Aorta (tissue), 5 donors: ENCODE data around the gene KDM2B. TPM values are rescaled to one million over a fixed set of nuclear protein-coding genes. Genes with fewer than 3 reads are reported as not detected.

Experiments
- ATAC-seq: fragments of 200-7000 bp; cut with Tn5 transposase; one replicate; pipeline ENCODE4 v1.9.1; 2022; ENCODE audit warnings: moderate library complexity; ENCODE audit not compliant: low FRiP score
- DNase-seq, 2 donors: peaks; one replicate each; pipeline ENCODE4 v3.0.0-alpha.2; 2020
- H3K27ac ChIP-seq, 2 donors: one replicate each; pipeline ENCODE4 v1.5.1; 2013; ENCODE audit warnings: low read length in 2 of 2, mild to moderate bottlenecking in 2 of 2, moderate library complexity in 2 of 2, control low read depth in 1 of 2, inconsistent platforms in 1 of 2, low read depth in 1 of 2
- H3K27me3 ChIP-seq, 2 donors: one replicate each; pipeline ENCODE4 v1.6.1; 2013; ENCODE audit warnings: control low read depth in 1 of 2, low read length in 1 of 2, mild to moderate bottlenecking in 1 of 2, moderate library complexity in 1 of 2; ENCODE audit not compliant: insufficient read depth in 2 of 2, control insufficient read depth in 1 of 2
- H3K36me3 ChIP-seq, 2 donors: one replicate each; pipeline ENCODE4 v1.6.1; 2013; ENCODE audit warnings: control low read depth in 1 of 2, low read length in 1 of 2, mild to moderate bottlenecking in 1 of 2; ENCODE audit not compliant: insufficient read depth in 2 of 2, control insufficient read depth in 1 of 2
- H3K4me1 ChIP-seq, 2 donors: one replicate each; pipeline ENCODE4 v1.6.1; 2013; ENCODE audit warnings: low read length in 2 of 2, control low read depth in 1 of 2, mild to moderate bottlenecking in 1 of 2, moderate library complexity in 1 of 2; ENCODE audit not compliant: insufficient read depth in 2 of 2, control insufficient read depth in 1 of 2
- H3K4me3 ChIP-seq, 2 donors: one replicate each; pipeline ENCODE4 v1.5.1; 2013; ENCODE audit warnings: low read length in 2 of 2, control low read depth in 1 of 2, mild to moderate bottlenecking in 1 of 2
- H3K9me3 ChIP-seq: one replicate; pipeline ENCODE4 v1.6.1; 2013; ENCODE audit warnings: mild to moderate bottlenecking, low read length; ENCODE audit not compliant: control insufficient read depth
- WGBS, 2 donors: extraction: QIAGEN DNeasy Blood & Tissue Kit; methylation state at CpG; one replicate each; pipeline ENCODE4 v1.1.7; 2013; 5-methylcytosine and 5-hydroxymethylcytosine counted together
- intact Hi-C, 2 donors: fragments of 100-400 bp; cut with DNase I; formaldehyde crosslinking; loops; one replicate each; pipeline versions ENCODE4 v1.14.2 to v1.15.0; 2022
- polyA plus RNA-seq, 2 donors: library from polyadenylated mRNA; stranded (reverse); fragments of 200-250 nt; gene quantifications; one replicate each; pipeline ENCODE4 v1.2.3, GENCODE V29; 2013
- total RNA-seq, 2 donors: library from RNA; stranded (reverse); fragmentation: NEBNext Ultra II Directional; extraction: Animal tissue kit (Norgen Biotek cat#: 25700); gene quantifications; one replicate each; pipeline ENCODE4 v1.2.1, GENCODE V29; 2021
- donor health status: healthy with polysubstance abuse.
- donor health status: Bipolar disorder and iron deficiency.
- donor health status: DM: no; HTN: no; CAD: no.
- donor health status: DM: no; HTN: no; CAD: no.
- donor health status: DM: yes; HTN: yes; CAD: no.

KDM2B gene
- total and polyA plus RNA-seq, 4 donors = 8.0 to 28.0 (median 14.3) TPM

- no peak overlapping the region for H3K4me3 ChIP-seq
- ATAC-seq (no peak), DNase-seq (peak in 1 of 2 donors; percentile 62)
- no peak overlapping the region for H3K27ac ChIP-seq
- intact Hi-C loops = no loop called here
- WGBS, 2 donors = 87 to 88% methylated on average over 13 of the region's 13 CpGs
- no peaks in the 10 kb centered on the region for H3K4me1 ChIP-seq
- H3K27me3 ChIP-seq = no peaks in the 10 kb centered on the region
- H3K36me3 ChIP-seq = peaks cover 9 to 11% of the 10 kb centered on the region in 2 donors
- no peaks in the 10 kb centered on the region for H3K9me3 ChIP-seq
Measured at GRCh38 chr12:121423682-121424623, 156.9 kb downstream of the KDM2B start.

- DNase-seq (no peak), ATAC-seq (no peak)
- no peak overlapping the region for H3K27ac ChIP-seq
- H3K4me1 ChIP-seq = no peaks in the 10 kb centered on the region
- no peaks in the 10 kb centered on the region for H3K27me3 ChIP-seq
- no peak overlapping the region for H3K4me3 ChIP-seq
- WGBS, 2 donors = 94 to 96% methylated on average over 14 of the region's 14 CpGs
- H3K9me3 ChIP-seq = no peaks in the 10 kb centered on the region
- H3K36me3 ChIP-seq = peaks cover 5 to 11% of the 10 kb centered on the region in 2 donors
- intact Hi-C loops = no loop called here
Measured at GRCh38 chr12:121423253-121423652, 157.6 kb downstream of the KDM2B start.

GRCh38 chr12:121420109-121420508 is 160.7 kb downstream of the KDM2B start:
- H3K9me3 ChIP-seq = no peaks in the 10 kb centered on the region
- no peak overlapping the region for H3K27ac ChIP-seq
- 91 to 92% methylated on average over 6 of the region's 6 CpGs for WGBS, 2 donors
- H3K4me1 ChIP-seq = no peaks in the 10 kb centered on the region
- peaks cover 3 to 15% of the 10 kb centered on the region in 2 donors for H3K36me3 ChIP-seq
- ATAC-seq = no peak
- no peak for DNase-seq
- intact Hi-C loops = no loop called here
- H3K27me3 ChIP-seq = no peaks in the 10 kb centered on the region
- no peak overlapping the region for H3K4me3 ChIP-seq

GRCh38 chr12:121417847-121418246 is 163.0 kb downstream of the KDM2B start:
- H3K4me1 ChIP-seq = no peaks in the 10 kb centered on the region
- no peak overlapping the region for H3K27ac ChIP-seq
- 61 to 74% methylated on average over 6 of the region's 6 CpGs for WGBS, 2 donors
- H3K27me3 ChIP-seq = no peaks in the 10 kb centered on the region
- no peaks in the 10 kb centered on the region for H3K9me3 ChIP-seq
- H3K36me3 ChIP-seq = peaks cover 0 to 11% of the 10 kb centered on the region in 2 donors
- intact Hi-C loops = no loop called here
- DNase-seq (no peak), ATAC-seq (no peak)
- no peak overlapping the region for H3K4me3 ChIP-seq

DNA sequence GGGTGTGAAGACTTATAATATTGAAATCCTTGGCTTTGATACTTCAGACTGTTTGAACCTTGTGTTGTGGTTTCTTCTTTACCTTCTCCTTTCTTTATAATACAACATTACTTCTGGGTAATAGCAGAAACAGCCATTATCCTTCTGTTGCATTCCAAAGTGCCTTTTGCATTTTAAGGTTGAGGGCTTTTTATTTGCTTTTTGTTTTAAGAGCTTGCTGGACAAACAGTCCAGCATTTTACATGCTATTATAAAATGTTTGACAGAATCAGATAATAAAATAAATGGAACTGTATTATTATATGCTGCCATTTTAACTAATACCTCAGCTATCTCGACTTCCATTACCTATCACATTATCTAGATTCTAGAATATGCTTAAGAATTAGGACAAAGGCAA is 166.9 kb downstream of the KDM2B start:
- WGBS, 2 donors = 69 to 73% methylated on average over 1 of the region's 1 CpG
- no peak overlapping the region for H3K4me3 ChIP-seq
- intact Hi-C loops = no loop called here
- H3K36me3 ChIP-seq = peaks cover 0 to 5% of the 10 kb centered on the region in 2 donors
- DNase-seq (no peak), ATAC-seq (no peak)
- no peaks in the 10 kb centered on the region for H3K9me3 ChIP-seq
- no peaks in the 10 kb centered on the region for H3K4me1 ChIP-seq
- no peak overlapping the region for H3K27ac ChIP-seq
- no peaks in the 10 kb centered on the region for H3K27me3 ChIP-seq

- ATAC-seq = no peak
- Histone ChIP-seq H3K4me1 (no peaks in the 10 kb centered on the region), H3K27me3 (no peaks in the 10 kb centered on the region), H3K4me3 (no peak overlapping the region), H3K27ac (no peak overlapping the region), H3K36me3 (peaks cover 0 to 5% of the 10 kb centered on the region in 2 donors), H3K9me3 (no peaks in the 10 kb centered on the region)
- WGBS, 2 donors = 98% methylated on average over 2 of the region's 2 CpGs
- no peak for DNase-seq
- intact Hi-C loops = no loop called here
Measured at GRCh38 chr12:121405211-121405610, 175.6 kb downstream of the KDM2B start.

DNA sequence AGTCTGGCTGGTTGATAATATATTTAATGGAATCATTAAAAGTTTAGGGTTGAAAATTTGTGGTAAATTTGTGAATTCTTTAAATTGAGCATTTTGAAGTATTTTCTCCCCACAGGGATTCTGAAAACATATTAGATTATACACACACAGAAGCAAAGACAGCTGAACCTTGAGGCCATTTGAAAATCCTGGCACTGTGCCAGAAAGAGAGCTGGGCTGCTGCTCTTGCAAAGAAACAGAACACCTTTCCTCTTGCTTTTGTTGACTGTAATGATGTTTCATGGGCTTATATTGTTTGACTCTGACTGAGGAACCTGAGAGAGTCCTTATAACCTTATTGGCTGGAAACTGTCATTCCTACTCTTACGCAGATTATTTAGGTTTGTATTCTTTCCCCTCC is 176.1 kb downstream of the KDM2B start:
- no peaks in the 10 kb centered on the region for H3K9me3 ChIP-seq
- no peaks in the 10 kb centered on the region for H3K27me3 ChIP-seq
- no peaks in the 10 kb centered on the region for H3K4me1 ChIP-seq
- DNase-seq (no peak), ATAC-seq (no peak)
- H3K27ac ChIP-seq = no peak overlapping the region
- peaks cover 0 to 5% of the 10 kb centered on the region in 2 donors for H3K36me3 ChIP-seq
- intact Hi-C loops = loop anchor here (5.0 kb wide), 1 partner anchor 52 kb away; the partner anchor contains the start of gene ANAPC5 (in 2 of the 2)
- 97 to 100% methylated on average over 1 of the region's 1 CpG for WGBS, 2 donors
- no peak overlapping the region for H3K4me3 ChIP-seq

GRCh38 chr12:121403721-121404120 is 177.1 kb downstream of the KDM2B start:
- Histone ChIP-seq H3K36me3 (peaks cover 0 to 5% of the 10 kb centered on the region in 2 donors), H3K27me3 (no peaks in the 10 kb centered on the region), H3K9me3 (no peaks in the 10 kb centered on the region), H3K4me1 (no peaks in the 10 kb centered on the region), H3K27ac (no peak overlapping the region), H3K4me3 (no peak overlapping the region)
- intact Hi-C loops = loop anchor here (5.0 kb wide), 1 partner anchor 51 kb away; the partner anchor contains the start of gene ANAPC5 (in 2 of the 2)
- ATAC-seq = no peak
- no peak for DNase-seq
- WGBS, 2 donors = 85 to 92% methylated on average over 5 of the region's 5 CpGs
